Endothelial cell of umbilical vein (primary cell): ENCODE measurements around the gene DCUN1D1. TPM values are rescaled to one million over a fixed set of nuclear protein-coding genes. Genes with fewer than 3 reads are reported as not detected.

Experiments used
- BruUV-seq: library from RNA; stranded (reverse); fragments of 400-500 nt; replicated peaks from 2 replicates; lab custom pipeline; 2021; lab: Mats Ljungman, UMichigan
- CTCF ChIA-PET: fragments of 300-600, 350-600 bp; sonication (Branson Sonifier 250); formaldehyde crosslinking; loops from one replicate; lab custom pipeline; 2021; ENCODE audit warnings: antibody characterized with exemption, inconsistent platforms; lab: Charles Lee
- POLR2A ChIA-PET: fragments of 300-600, 350-600 bp; sonication (Branson Sonifier 250); formaldehyde crosslinking; loops from one replicate; lab custom pipeline; 2021; ENCODE audit warnings: antibody characterized with exemption, inconsistent platforms; lab: Charles Lee
- DNase-seq: peaks from one replicate; pipeline ENCODE4 v3.0.0-alpha.2; 2011; ENCODE audit warnings: low read depth, low spot score
- FAIRE-seq: peaks from 2 replicates; lab custom pipeline; 2011; peaks lifted over from hg19 to GRCh38; lab: Jason Lieb, UNC
- H2AFZ ChIP-seq: 2 replicates; pipeline ENCODE4 v1.6.0; 2012; ENCODE audit warnings: low read depth, low read length, control low read depth, inconsistent platforms
- H3K27ac ChIP-seq: 2 replicates; pipeline ENCODE4 v1.5.1; 2011; ENCODE audit warnings: low read depth, mild to moderate bottlenecking, control low read depth, low read length, moderate library complexity; ENCODE audit not compliant: insufficient read depth
- H3K27me3 ChIP-seq, 2 experiments: 2 replicates each; pipeline versions ENCODE4 v1.6.0 to v1.6.1; 2011; ENCODE audit warnings: low read length in 2 of 2, mixed read lengths in 1 of 2; ENCODE audit not compliant: control insufficient read depth in 2 of 2, insufficient read depth in 2 of 2
- H3K36me3 ChIP-seq, 2 experiments: 2 replicates in 1 of 2; 3 replicates in 1 of 2; pipeline ENCODE4 v1.5.1; 2011; ENCODE audit warnings: low read length in 2 of 2, mild to moderate bottlenecking in 1 of 2, moderate library complexity in 1 of 2; ENCODE audit not compliant: control insufficient read depth in 2 of 2, insufficient read depth in 2 of 2; ENCODE audit errors: extremely low read depth in 1 of 2
- H3K4me1 ChIP-seq: 3 replicates; pipeline ENCODE4 v1.5.1; 2011; ENCODE audit warnings: mild to moderate bottlenecking, low read length; ENCODE audit not compliant: control insufficient read depth, insufficient read depth; ENCODE audit errors: extremely low read depth
- H3K4me2 ChIP-seq: 2 replicates; pipeline ENCODE4 v1.6.1; 2011; ENCODE audit warnings: low read length, control low read depth, mixed read lengths; ENCODE audit not compliant: insufficient read depth
- H3K4me3 ChIP-seq, 3 experiments: fragments of 200-600 bp in 1 of 3; sonication (generic), shearing (Covaris generic) in 1 of 3; replicated peaks in 1 of 3; 2 replicates each; pipeline ENCODE4 v1.5.1; 2011 to 2016; ENCODE audit warnings: control low read depth in 3 of 3, low read length in 3 of 3, mild to moderate bottlenecking in 2 of 3, inconsistent platforms in 1 of 3, low read depth in 1 of 3, moderate library complexity in 1 of 3; ENCODE audit not compliant: insufficient read depth in 1 of 3
- H3K79me2 ChIP-seq: 2 replicates; pipeline ENCODE4 v1.6.0; 2012; ENCODE audit warnings: low read length, inconsistent platforms; ENCODE audit not compliant: control insufficient read depth, insufficient read depth
- H3K9ac ChIP-seq: replicated peaks from 2 replicates; pipeline ENCODE3; 2011; ENCODE audit warnings: low read length, control low read depth; ENCODE audit not compliant: insufficient read depth; ENCODE audit errors: extremely low read depth
- H3K9me1 ChIP-seq: replicated peaks from 3 replicates; pipeline ENCODE4 v1.6.0; 2011; ENCODE audit warnings: mild to moderate bottlenecking, low read length; ENCODE audit not compliant: control insufficient read depth, insufficient read depth; ENCODE audit errors: extremely low read depth
- H3K9me3 ChIP-seq: replicated peaks from 2 replicates; pipeline ENCODE4 v1.5.1; 2012; ENCODE audit warnings: low read length, inconsistent platforms; ENCODE audit not compliant: control insufficient read depth, insufficient read depth
- H4K20me1 ChIP-seq: replicated peaks from 2 replicates; pipeline ENCODE3; 2011; ENCODE audit warnings: mild to moderate bottlenecking, low read length; ENCODE audit not compliant: control insufficient read depth, insufficient read depth; ENCODE audit errors: extremely low read depth
- CTCF ChIP-seq, 2 donors: IDR thresholded peaks; 1 replicate in 1 of 2; 2 replicates in 1 of 2; pipeline ENCODE4 v1.5.1; 2011; ENCODE audit warnings: low read length in 2 of 2, mild to moderate bottlenecking in 2 of 2, moderate library complexity in 2 of 2, control low read depth in 1 of 2, inconsistent platforms in 1 of 2, low read depth in 1 of 2; ENCODE audit not compliant: insufficient read depth in 1 of 2; ENCODE audit errors: extremely low read depth in 1 of 2
- EZH2 ChIP-seq: IDR thresholded peaks from 2 replicates; pipeline ENCODE4 v1.6.1; 2012; ENCODE audit warnings: borderline replicate concordance, low read depth, mild to moderate bottlenecking, moderate library complexity, low read length, inconsistent platforms; ENCODE audit not compliant: severe bottlenecking
- FOS ChIP-seq: IDR thresholded peaks from 2 replicates; pipeline ENCODE4 v1.6.1; 2011; ENCODE audit warnings: mild to moderate bottlenecking, low read length, moderate library complexity, borderline replicate concordance; ENCODE audit not compliant: insufficient read depth
- GATA2 ChIP-seq: IDR thresholded peaks from 2 replicates; pipeline ENCODE4 v1.7.0; 2011; ENCODE audit warnings: low read depth, mild to moderate bottlenecking, moderate library complexity, mixed read lengths, low read length; ENCODE audit not compliant: insufficient read length, insufficient read depth
- JUN ChIP-seq: IDR thresholded peaks from 2 replicates; pipeline ENCODE4 v1.6.1; 2011; ENCODE audit warnings: borderline replicate concordance, low read depth; ENCODE audit not compliant: insufficient read length, insufficient read depth
- MYC ChIP-seq: IDR thresholded peaks from one replicate; pipeline ENCODE4 v1.6.1; 2011; ENCODE audit warnings: mild to moderate bottlenecking, low read depth, low read length
- POLR2A ChIP-seq: IDR thresholded peaks from 2 replicates; pipeline ENCODE4 v1.6.1; 2012; ENCODE audit warnings: low read depth, mild to moderate bottlenecking, control low read depth, low read length
- dilution Hi-C: fragments of 300-500 bp; cut with MboI; formaldehyde crosslinking; loops from one replicate; pipeline ENCODE4 v1.15.0; 2019; ENCODE audit warnings: low sequenced_read_pairs; ENCODE audit not compliant: extremely low pct_ligation_motif_present
- intact Hi-C: fragments of 100-400 bp; cut with micrococcal nuclease; formaldehyde crosslinking; loops from one replicate; pipeline ENCODE4 v1.10.0; 2022
- polyA plus RNA-seq, 4 experiments: library from polyadenylated mRNA; depleted of rRNA in 3 of 4; stranded (reverse) in 3 of 4; unstranded in 1 of 4; fragments of >200 nt; gene quantifications; 2 replicates each; pipeline versions ENCODE4 v1.2.1 to v1.2.3, GENCODE V29; 2011 to 2012; ENCODE audit warnings: missing spikeins in 1 of 4
- total RNA-seq: library from RNA; stranded (reverse); gene quantifications from 2 replicates; pipeline ENCODE4 v1.2.3, GENCODE V29; 2021

The DCUN1D1 gene
- total and polyA plus RNA-seq, 2 donors (not counting 3 experiments of a cell fraction or from before 2014, with no cell fraction given): 4.9 to 41.3 TPM

- FAIRE-seq: no peak
- BruUV-seq: no TSS peak
Measured at GRCh38 chr3:182954553-182955235, 25.6 kb downstream of the DCUN1D1 start.

More at GRCh38 chr3:182954553-182955235, 25.6 kb downstream of the DCUN1D1 start:
- ChIA-PET CTCF (no interaction called here), POLR2A (no interaction called here)
- Histone ChIP-seq H3K9me1 (no peaks in the 10 kb centered on the region), H3K27me3 (no peaks in the 10 kb centered on the region), H3K9ac (no peak overlapping the region), H3K9me3 (no peaks in the 10 kb centered on the region), H3K4me2 (no peak overlapping the region), H4K20me1 (no peaks in the 10 kb centered on the region), H3K79me2 (no peaks in the 10 kb centered on the region), H3K36me3 (peaks cover 0 to 3% of the 10 kb centered on the region in 2 experiments), H3K27ac (no peak overlapping the region), H2AFZ (no peak overlapping the region), H3K4me1 (no peaks in the 10 kb centered on the region), H3K4me3 (no peak overlapping the region)
- intact Hi-C loops (no loop called here), dilution Hi-C loops (no loop called here)
- TF ChIP-seq GATA2 (no peak), POLR2A (no peak), JUN (no peak), FOS (no peak), EZH2 (no peak), CTCF (IDR thresholded peaks at IDR 0.05; ENCODE audit: extremely low read depth in 1 of 2, insufficient read depth in 1 of 2, low read depth in 1 of 2, low read length in 2 of 2) (no peak), MYC (no peak)
- DNase-seq: no peak
